HG03432 (cell line): Measurements from ENCODE around the gene CRTC2.
"Not testable (repeated sequence)": the region's sequence is repeated elsewhere in the genome, so short reads cannot be mapped to it uniquely, and the experiment has no call there.

Experiments
- ATAC-seq: cut with Tn5 transposase; IDR thresholded peaks from one replicate; pipeline ENCODE4 v1.9.1; 2021; ENCODE audit warnings: mild to moderate bottlenecking, moderate library complexity; ENCODE audit not compliant: unreplicated experiment

CRTC2 gene

GRCh38 chr1:153929981-153930948 is 28.1 kb downstream of the CRTC2 start:
- ATAC-seq = no peak

GRCh38 chr1:153929426-153929825 is 29.0 kb downstream of the CRTC2 start:
- no peak for ATAC-seq

GRCh38 chr1:153928791-153929341 is 29.5 kb downstream of the CRTC2 start:
- no peak for ATAC-seq

DNA sequence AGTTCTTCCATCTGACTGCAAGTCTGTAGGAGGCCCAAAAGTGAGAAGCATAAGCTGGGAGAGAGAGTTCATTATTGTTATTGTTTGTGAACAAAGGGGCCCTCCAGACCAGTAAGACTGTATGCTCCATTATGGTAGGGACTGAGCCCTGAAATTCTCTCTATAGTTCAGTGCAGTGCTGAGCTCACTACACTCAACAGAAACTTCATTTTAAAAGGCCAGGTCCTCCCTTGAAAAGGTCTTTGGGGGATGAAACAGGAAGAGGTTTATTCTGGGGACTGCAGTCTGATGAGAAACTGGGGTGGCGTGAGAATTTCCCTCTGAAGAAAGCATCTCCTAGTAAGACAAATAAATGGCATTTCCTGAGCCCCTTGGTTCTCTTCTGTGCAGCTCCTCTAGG is 30.2 kb downstream of the CRTC2 start:
- ATAC-seq = no peak

DNA sequence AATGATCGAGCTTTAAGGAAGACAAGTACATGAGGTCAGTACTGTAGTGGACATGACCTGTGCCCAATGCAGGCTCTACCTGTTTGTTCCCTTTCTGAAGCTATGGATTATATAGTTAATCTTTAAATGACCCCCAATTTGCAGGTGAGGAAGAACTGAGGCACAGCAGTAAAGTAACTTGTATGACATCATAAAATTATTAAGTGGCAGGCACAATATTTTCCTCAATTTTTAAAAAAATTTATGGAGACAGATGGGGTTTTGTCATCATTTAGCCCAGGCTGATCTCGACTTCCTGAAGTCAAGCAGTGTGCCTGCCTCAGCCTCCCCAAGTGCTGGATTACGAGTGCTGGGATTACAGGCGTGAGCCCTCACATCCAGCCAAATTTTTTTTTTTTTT is 32.0 kb downstream of the CRTC2 start:
- no peak for ATAC-seq

- ATAC-seq = peak; percentile 91
These were observed 35.2 kb downstream of the CRTC2 start, which contains the start of gene GATAD2B for GRCh38 chr1:153922972-153923925. GATAD2B (minus strand) TSS chr1:153922972; CDS start chr1:153828347, 94,625 bp downstream.

GRCh38 chr1:153922076-153922971 is 36.1 kb downstream of the CRTC2 start:
- ATAC-seq = peak; percentile 32

GRCh38 chr1:153921803-153922075 is 36.7 kb downstream of the CRTC2 start:
- no peak for ATAC-seq

- no peak for ATAC-seq
These were observed 37.2 kb downstream of the CRTC2 start for GRCh38 chr1:153921080-153921802.

- ATAC-seq = no peak
These were observed 38.2 kb downstream of the CRTC2 start for GRCh38 chr1:153919876-153920852.

- ATAC-seq = no peak
These were observed 42.1 kb downstream of the CRTC2 start for GRCh38 chr1:153916297-153916696.

DNA sequence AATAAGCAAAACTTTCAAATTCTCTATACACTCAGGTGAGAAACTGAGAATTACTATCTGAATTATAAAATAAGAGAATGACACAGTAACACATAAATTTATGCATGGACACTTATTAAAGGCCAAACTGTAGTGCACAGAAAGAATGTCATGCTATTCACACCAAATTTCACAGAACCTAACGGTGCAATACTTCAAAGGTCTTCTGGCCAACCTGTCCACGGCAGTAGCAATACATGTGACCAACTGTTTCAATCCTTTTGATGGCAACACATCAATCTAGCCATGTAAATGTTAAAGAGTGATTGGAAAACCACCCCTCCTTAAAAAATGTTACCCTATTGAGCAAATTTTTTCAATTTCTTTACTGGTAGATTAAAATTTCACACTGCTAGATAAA is 46.1 kb downstream of the CRTC2 start:
- ATAC-seq = no peak

- ATAC-seq = not testable (repeated sequence)
These were observed 47.9 kb downstream of the CRTC2 start for GRCh38 chr1:153910560-153910959.

- ATAC-seq = no peak
These were observed 50.3 kb downstream of the CRTC2 start for GRCh38 chr1:153908071-153908470.

DNA sequence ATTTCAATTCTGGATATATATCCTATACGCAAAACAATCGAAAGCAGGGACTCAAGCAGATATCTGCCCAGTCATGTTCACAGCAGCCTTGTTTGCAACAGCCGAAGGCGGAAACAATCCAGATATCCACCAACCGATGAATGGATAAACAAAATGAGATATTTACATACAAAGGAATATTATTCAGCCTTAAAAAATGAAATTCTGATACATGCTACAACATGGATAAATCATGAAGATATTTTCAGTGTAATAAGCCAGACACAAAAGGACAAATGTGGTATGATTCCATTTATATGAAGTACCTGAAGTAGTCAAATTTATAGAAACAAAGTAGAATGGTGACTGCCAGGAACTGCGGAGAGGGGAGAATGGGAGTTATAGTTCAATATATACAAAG is 51.3 kb downstream of the CRTC2 start:
- no peak for ATAC-seq

GRCh38 chr1:153906396-153906795 is 52.0 kb downstream of the CRTC2 start:
- no peak for ATAC-seq

- ATAC-seq = not testable (repeated sequence)
These were observed 52.5 kb downstream of the CRTC2 start for GRCh38 chr1:153905908-153906307.

DNA sequence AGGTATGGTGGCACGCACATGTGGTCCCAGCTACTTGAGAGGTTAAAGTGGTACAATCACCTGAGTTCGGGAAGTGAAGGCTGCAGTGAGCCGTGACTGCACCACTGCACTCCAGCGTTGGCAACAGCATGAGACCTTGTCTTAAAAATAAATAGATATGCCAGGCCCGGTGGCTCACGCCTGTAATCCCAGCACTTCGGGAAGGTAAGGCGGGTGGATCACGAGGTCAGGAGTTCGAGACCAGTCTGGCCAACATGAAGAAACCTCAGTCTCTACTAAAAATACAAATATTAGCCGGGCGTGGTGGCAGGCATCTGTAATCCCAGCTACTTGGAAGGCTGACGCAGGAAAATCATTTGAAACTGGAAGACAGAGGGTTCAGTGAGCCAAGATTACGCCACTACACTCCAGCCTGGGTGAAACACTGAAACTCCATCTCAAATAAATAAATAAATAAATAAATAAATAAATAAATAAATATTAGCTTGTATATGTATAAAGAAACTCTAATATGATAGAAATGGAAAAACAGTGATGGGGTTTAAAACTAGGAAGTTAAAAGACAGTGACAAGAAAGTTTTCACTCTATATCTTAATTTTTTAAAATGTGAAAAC is 54.5 kb downstream of the CRTC2 start:
- no peak for ATAC-seq
